Measurements from ENCODE around the gene PDLIM1.

DNA sequence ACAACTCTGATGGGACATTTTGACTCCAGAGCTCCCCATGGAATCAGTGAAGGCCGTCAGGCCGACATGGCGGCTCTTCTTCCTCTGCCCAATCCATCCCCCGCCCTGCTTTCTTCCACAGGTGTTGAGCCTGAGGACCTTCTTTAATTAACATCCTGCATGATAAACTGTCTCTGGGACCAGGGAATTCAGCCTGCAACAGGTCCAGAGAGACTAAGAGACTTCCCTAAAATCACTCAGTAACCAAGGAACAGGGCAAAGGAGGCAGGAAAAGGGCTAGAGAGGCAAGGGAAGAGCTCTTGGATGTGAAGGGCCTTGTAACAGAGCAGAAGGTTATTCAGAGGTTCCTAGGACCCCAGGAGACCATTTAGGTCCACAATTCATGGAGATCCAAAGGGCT is 6.0 kb upstream of the PDLIM1 start:
- no peak for TF ChIP-seq POLR2A (IDR thresholded peaks at IDR 0.05; ENCODE audit: borderline replicate concordance, extremely low read depth, insufficient read depth, insufficient read length)
- TF ChIP-seq, protein P1, sequence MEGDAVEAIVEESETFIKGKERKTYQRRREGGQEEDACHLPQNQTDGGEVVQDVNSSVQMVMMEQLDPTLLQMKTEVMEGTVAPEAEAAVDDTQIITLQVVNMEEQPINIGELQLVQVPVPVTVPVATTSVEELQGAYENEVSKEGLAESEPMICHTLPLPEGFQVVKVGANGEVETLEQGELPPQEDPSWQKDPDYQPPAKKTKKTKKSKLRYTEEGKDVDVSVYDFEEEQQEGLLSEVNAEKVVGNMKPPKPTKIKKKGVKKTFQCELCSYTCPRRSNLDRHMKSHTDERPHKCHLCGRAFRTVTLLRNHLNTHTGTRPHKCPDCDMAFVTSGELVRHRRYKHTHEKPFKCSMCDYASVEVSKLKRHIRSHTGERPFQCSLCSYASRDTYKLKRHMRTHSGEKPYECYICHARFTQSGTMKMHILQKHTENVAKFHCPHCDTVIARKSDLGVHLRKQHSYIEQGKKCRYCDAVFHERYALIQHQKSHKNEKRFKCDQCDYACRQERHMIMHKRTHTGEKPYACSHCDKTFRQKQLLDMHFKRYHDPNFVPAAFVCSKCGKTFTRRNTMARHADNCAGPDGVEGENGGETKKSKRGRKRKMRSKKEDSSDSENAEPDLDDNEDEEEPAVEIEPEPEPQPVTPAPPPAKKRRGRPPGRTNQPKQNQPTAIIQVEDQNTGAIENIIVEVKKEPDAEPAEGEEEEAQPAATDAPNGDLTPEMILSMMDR (IDR thresholded peaks at IDR 0.05 in 2 of 3, conservative IDR thresholded peaks at IDR 0.05 in 1 of 3; ENCODE audit: borderline replicate concordance in 1 of 3, insufficient read depth in 1 of 3, low read depth in 2 of 3, low read length in 2 of 3): no peak
- TF ChIP-seq, protein P2, sequence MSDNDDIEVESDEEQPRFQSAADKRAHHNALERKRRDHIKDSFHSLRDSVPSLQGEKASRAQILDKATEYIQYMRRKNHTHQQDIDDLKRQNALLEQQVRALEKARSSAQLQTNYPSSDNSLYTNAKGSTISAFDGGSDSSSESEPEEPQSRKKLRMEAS (IDR thresholded peaks at IDR 0.05): no peak
- TF ChIP-seq FOSL1 (IDR thresholded peaks at IDR 0.05; ENCODE audit: low read depth): no peak
- TF ChIP-seq SRF (IDR thresholded peaks at IDR 0.05; ENCODE audit: low read depth): no peak
- no peak for TF ChIP-seq EZH2 (IDR thresholded peaks at IDR 0.05)
- no peak for TF ChIP-seq POLR2AphosphoS5 (IDR thresholded peaks at IDR 0.05; ENCODE audit: low read depth, low read length)
- TF ChIP-seq, protein P3, sequence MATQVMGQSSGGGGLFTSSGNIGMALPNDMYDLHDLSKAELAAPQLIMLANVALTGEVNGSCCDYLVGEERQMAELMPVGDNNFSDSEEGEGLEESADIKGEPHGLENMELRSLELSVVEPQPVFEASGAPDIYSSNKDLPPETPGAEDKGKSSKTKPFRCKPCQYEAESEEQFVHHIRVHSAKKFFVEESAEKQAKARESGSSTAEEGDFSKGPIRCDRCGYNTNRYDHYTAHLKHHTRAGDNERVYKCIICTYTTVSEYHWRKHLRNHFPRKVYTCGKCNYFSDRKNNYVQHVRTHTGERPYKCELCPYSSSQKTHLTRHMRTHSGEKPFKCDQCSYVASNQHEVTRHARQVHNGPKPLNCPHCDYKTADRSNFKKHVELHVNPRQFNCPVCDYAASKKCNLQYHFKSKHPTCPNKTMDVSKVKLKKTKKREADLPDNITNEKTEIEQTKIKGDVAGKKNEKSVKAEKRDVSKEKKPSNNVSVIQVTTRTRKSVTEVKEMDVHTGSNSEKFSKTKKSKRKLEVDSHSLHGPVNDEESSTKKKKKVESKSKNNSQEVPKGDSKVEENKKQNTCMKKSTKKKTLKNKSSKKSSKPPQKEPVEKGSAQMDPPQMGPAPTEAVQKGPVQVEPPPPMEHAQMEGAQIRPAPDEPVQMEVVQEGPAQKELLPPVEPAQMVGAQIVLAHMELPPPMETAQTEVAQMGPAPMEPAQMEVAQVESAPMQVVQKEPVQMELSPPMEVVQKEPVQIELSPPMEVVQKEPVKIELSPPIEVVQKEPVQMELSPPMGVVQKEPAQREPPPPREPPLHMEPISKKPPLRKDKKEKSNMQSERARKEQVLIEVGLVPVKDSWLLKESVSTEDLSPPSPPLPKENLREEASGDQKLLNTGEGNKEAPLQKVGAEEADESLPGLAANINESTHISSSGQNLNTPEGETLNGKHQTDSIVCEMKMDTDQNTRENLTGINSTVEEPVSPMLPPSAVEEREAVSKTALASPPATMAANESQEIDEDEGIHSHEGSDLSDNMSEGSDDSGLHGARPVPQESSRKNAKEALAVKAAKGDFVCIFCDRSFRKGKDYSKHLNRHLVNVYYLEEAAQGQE (IDR thresholded peaks at IDR 0.05; ENCODE audit: low read depth): no peak
- TF ChIP-seq EZH2phosphoT487 (IDR thresholded peaks at IDR 0.05; ENCODE audit: borderline replicate concordance): no peak

Measured in HCT116 (cell line).